HepG2 (cell line): ENCODE results near the gene AJUBA. TPM values are rescaled to one million over a fixed set of nuclear protein-coding genes. Genes with fewer than 3 reads are reported as not detected.

ENCODE experiments used
- AGO2 ChIP-seq: fragments of 200-400 bp; formaldehyde crosslinking; optimal IDR thresholded peaks from 2 replicates; pipeline ENCODE3; 2017; ENCODE audit warnings: mild to moderate bottlenecking, low read depth, low read length, moderate library complexity
- ARID2 ChIP-seq: sonication (generic); formaldehyde crosslinking; IDR thresholded peaks from 2 replicates; pipeline ENCODE4 v1.8.1; 2022; ENCODE audit warnings: mild to moderate bottlenecking, missing genetic modification reagents, borderline replicate concordance
- ATF7 ChIP-seq, 2 experiments: fragments of 450-650 bp in 1 of 2; sonication (generic) in 1 of 2; formaldehyde crosslinking in 1 of 2; IDR thresholded peaks; 2 replicates each; pipeline versions ENCODE4 v1.4.0 to v1.6.1; 2016 to 2020; ENCODE audit warnings: antibody characterized with exemption in 1 of 2, mild to moderate bottlenecking in 1 of 2, missing genetic modification reagents in 1 of 2
- FOXK2 ChIP-seq: fragments of 450-650 bp; IDR thresholded peaks from 2 replicates; pipeline ENCODE4 v1.6.1; 2016
- MED8 ChIP-seq: sonication (generic); formaldehyde crosslinking; IDR thresholded peaks from 2 replicates; pipeline ENCODE4 v1.8.1; 2023; ENCODE audit warnings: mild to moderate bottlenecking, missing genetic modification reagents; ENCODE audit not compliant: insufficient replicate concordance
- MLLT10 ChIP-seq: sonication (generic); formaldehyde crosslinking; IDR thresholded peaks from 2 replicates; pipeline ENCODE4 v1.4.0; 2020; ENCODE audit warnings: missing genetic modification reagents
- NFE2L1 ChIP-seq: sonication (generic); formaldehyde crosslinking; IDR thresholded peaks from 2 replicates; pipeline ENCODE4 v1.4.0; 2020; ENCODE audit warnings: missing genetic modification reagents, mild to moderate bottlenecking, borderline replicate concordance
- PAX8 ChIP-seq: sonication (generic); formaldehyde crosslinking; IDR thresholded peaks from 2 replicates; pipeline ENCODE4 v1.8.0; 2022; ENCODE audit warnings: mild to moderate bottlenecking, missing genetic modification reagents, borderline replicate concordance
- POLR2A ChIP-seq, 2 experiments: IDR thresholded peaks; 2 replicates each; pipeline ENCODE4 v1.6.1; 2011; ENCODE audit warnings: low read depth in 2 of 2, low read length in 2 of 2, mild to moderate bottlenecking in 1 of 2, moderate library complexity in 1 of 2; ENCODE audit not compliant: insufficient read depth in 1 of 2
- REL ChIP-seq: sonication (generic); formaldehyde crosslinking; conservative IDR thresholded peaks from 2 replicates; pipeline ENCODE4 v1.8.0; 2022; ENCODE audit warnings: mild to moderate bottlenecking, missing genetic modification reagents, moderate library complexity
- SOX13 ChIP-seq, 3 experiments: fragments of 450-650 bp in 1 of 3; sonication (generic) in 1 of 3; formaldehyde crosslinking in 1 of 3; IDR thresholded peaks in 2 of 3; conservative IDR thresholded peaks in 1 of 3; 2 replicates each; pipeline versions ENCODE4 v1.5.0 to v1.6.1; 2016 to 2020; ENCODE audit warnings: antibody characterized with exemption in 1 of 3, mild to moderate bottlenecking in 1 of 3, missing compliant biosample characterization in 1 of 3, missing genetic modification reagents in 1 of 3, moderate library complexity in 1 of 3
- TOPORS ChIP-seq: sonication (generic); formaldehyde crosslinking; IDR thresholded peaks from 2 replicates; pipeline ENCODE4 v1.8.0; 2023; ENCODE audit warnings: mild to moderate bottlenecking, missing genetic modification reagents
- YEATS2 ChIP-seq: sonication (generic); formaldehyde crosslinking; IDR thresholded peaks from 2 replicates; pipeline ENCODE4 v1.4.0; 2020; ENCODE audit warnings: missing genetic modification reagents, borderline replicate concordance
- ZBTB20 ChIP-seq: sonication (generic); formaldehyde crosslinking; IDR thresholded peaks from 2 replicates; pipeline ENCODE4 v1.8.1; 2023; ENCODE audit warnings: missing genetic modification reagents, low read depth, mild to moderate bottlenecking, borderline replicate concordance
- ZBTB38 ChIP-seq: sonication (generic); formaldehyde crosslinking; IDR thresholded peaks from 2 replicates; pipeline ENCODE4 v1.5.1; 2020; ENCODE audit warnings: mild to moderate bottlenecking, missing genetic modification reagents
- ZNF234 ChIP-seq: sonication (generic); formaldehyde crosslinking; conservative IDR thresholded peaks from 2 replicates; pipeline ENCODE4 v1.5.1; 2020; ENCODE audit warnings: mild to moderate bottlenecking, missing genetic modification reagents
- ZNF33A ChIP-seq: sonication (generic); formaldehyde crosslinking; IDR thresholded peaks from 2 replicates; pipeline ENCODE4 v1.5.1; 2020; ENCODE audit warnings: missing genetic modification reagents, mild to moderate bottlenecking, moderate library complexity, borderline replicate concordance
- ZNF496 ChIP-seq: sonication (generic); formaldehyde crosslinking; IDR thresholded peaks from 2 replicates; pipeline ENCODE4 v1.8.1; 2023; ENCODE audit warnings: mild to moderate bottlenecking, moderate library complexity, missing genetic modification reagents; ENCODE audit not compliant: insufficient replicate concordance
- ZNF782 ChIP-seq: sonication (generic); formaldehyde crosslinking; IDR thresholded peaks from 2 replicates; pipeline ENCODE4 v1.4.0; 2020; ENCODE audit warnings: missing genetic modification reagents, mild to moderate bottlenecking, borderline replicate concordance
- ZSCAN21 ChIP-seq: sonication (generic); formaldehyde crosslinking; IDR thresholded peaks from 2 replicates; pipeline ENCODE4 v1.8.0; 2022; ENCODE audit warnings: mild to moderate bottlenecking, missing genetic modification reagents, moderate library complexity, borderline replicate concordance
- polyA plus RNA-seq, 8 experiments: library from polyadenylated mRNA; depleted of rRNA in 3 of 8; stranded (reverse) in 7 of 8; unstranded in 1 of 8; fragments of >200 nt; fragmentation: Illumina TruSeq in 4 of 8; extraction: Trizol in 4 of 8; gene quantifications; 2 replicates each; pipeline versions ENCODE4 v1.2.1 to v1.2.3, GENCODE V29; 2011 to 2016; ENCODE audit warnings: low read depth in 4 of 8, missing spikeins in 1 of 8, mixed read lengths in 1 of 8; ENCODE audit not compliant: insufficient read depth in 1 of 8
- total RNA-seq, 5 experiments: library from RNA; depleted of rRNA; stranded (reverse); fragments of >200 nt; fragmentation: Illumina TruSeq; extraction: Trizol; gene quantifications; 2 replicates each; pipeline ENCODE4 v1.2.3, GENCODE V29; 2016; ENCODE audit warnings: low read depth in 1 of 5
- TF ChIP-seq, protein P1 (sequence below): IDR thresholded peaks from 2 replicates; pipeline ENCODE4 v1.6.1; 2016; ENCODE audit warnings: low read depth, control low read depth
- TF ChIP-seq, protein P2 (sequence below): IDR thresholded peaks from 2 replicates; pipeline ENCODE4 v1.6.1; 2016; ENCODE audit warnings: mild to moderate bottlenecking, missing biosample characterization, missing genetic modification reagents
- TF ChIP-seq, protein P3 (sequence below): IDR thresholded peaks from 2 replicates; pipeline ENCODE4 v1.6.1; 2012; ENCODE audit warnings: low read length, improper control_type of control experiment
- TF ChIP-seq, protein P4 (sequence below): sonication (generic); formaldehyde crosslinking; IDR thresholded peaks from 2 replicates; pipeline ENCODE4 v1.5.0; 2020; ENCODE audit warnings: missing genetic modification reagents

The AJUBA gene
- total and polyA plus RNA-seq, 2 of the 13 experiments (the other 11 are each of a cell fraction or from before 2014, with no cell fraction given): 157 to 241 TPM

DNA sequence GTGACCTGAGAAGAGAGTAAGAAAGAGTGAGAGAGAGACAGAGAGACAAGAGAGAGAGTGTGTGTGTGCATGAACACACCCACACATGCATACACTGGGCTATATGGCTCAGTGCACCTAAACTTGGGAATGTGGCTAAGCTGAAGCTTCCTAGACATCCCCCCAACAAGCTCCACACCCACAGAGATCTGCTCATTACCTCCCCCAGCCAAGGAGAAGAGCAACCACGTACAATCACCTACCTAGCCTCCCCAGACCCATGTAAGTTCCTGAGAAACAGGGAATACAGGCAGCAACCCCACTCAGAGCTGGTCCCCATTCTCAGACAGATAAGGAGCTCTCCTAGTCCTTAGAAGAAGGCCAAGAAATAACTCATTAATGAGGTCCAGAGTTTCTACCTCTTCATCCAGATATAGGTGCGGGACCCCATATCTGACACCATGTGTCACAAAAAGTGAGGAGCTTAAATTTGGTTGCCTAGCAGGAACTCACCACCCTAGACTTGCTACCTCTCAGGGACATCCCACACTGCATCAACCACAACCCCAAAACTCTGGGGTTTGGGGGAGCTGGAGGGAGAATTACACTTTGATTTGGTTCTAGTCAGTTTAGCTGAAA is 9.9 kb downstream of the AJUBA start (continued):
- TF ChIP-seq ZSCAN21 (no peak), ZNF496 (no peak), MLLT10 (CRISPR knock-in tag) (no peak), PAX8 (CRISPR knock-in tag) (no peak), REL (CRISPR knock-in tag) (no peak), SOX13 (IDR thresholded peaks at IDR 0.05) (no peak), SOX13 (CRISPR knock-in tag; conservative IDR thresholded peaks at IDR 0.05 in 1 of 2, IDR thresholded peaks at IDR 0.05 in 1 of 2) (0 out of 4 replicates have a peak, but pooled peaks of 1 of the 2 experiments have one; percentile 7), ZNF234 (CRISPR knock-in tag) (no peak), YEATS2 (CRISPR knock-in tag) (no peak), TOPORS (no peak), ZNF782 (CRISPR knock-in tag) (no peak), NFE2L1 (no peak), MED8 (CRISPR knock-in tag) (no peak), ZNF33A (CRISPR knock-in tag) (no peak), ARID2 (CRISPR knock-in tag) (no peak), AGO2 (no peak), POLR2A (IDR thresholded peaks at IDR 0.05; ENCODE audit: insufficient read depth in 1 of 2, low read depth in 2 of 2, low read length in 2 of 2) (peak in 1 of 2 experiments; percentile 71; a peak in 2 of 4 replicates), ZBTB20 (CRISPR knock-in tag) (no peak), ZBTB38 (CRISPR knock-in tag) (no peak), FOXK2 (no peak), ATF7 (IDR thresholded peaks at IDR 0.05) (no peak), ATF7 (CRISPR knock-in tag; IDR thresholded peaks at IDR 0.05) (no peak)
- TF ChIP-seq, protein P1, sequence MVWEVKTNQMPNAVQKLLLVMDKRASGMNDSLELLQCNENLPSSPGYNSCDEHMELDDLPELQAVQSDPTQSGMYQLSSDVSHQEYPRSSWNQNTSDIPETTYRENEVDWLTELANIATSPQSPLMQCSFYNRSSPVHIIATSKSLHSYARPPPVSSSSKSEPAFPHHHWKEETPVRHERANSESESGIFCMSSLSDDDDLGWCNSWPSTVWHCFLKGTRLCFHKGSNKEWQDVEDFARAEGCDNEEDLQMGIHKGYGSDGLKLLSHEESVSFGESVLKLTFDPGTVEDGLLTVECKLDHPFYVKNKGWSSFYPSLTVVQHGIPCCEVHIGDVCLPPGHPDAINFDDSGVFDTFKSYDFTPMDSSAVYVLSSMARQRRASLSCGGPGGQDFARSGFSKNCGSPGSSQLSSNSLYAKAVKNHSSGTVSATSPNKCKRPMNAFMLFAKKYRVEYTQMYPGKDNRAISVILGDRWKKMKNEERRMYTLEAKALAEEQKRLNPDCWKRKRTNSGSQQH (CRISPR knock-in tag): 0 out of 2 replicates have a peak, but pooled peaks have one; percentile 61
- TF ChIP-seq, protein P2, sequence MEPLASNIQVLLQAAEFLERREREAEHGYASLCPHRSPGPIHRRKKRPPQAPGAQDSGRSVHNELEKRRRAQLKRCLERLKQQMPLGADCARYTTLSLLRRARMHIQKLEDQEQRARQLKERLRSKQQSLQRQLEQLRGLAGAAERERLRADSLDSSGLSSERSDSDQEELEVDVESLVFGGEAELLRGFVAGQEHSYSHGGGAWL (CRISPR knock-in tag): no peak
- TF ChIP-seq, protein P3, sequence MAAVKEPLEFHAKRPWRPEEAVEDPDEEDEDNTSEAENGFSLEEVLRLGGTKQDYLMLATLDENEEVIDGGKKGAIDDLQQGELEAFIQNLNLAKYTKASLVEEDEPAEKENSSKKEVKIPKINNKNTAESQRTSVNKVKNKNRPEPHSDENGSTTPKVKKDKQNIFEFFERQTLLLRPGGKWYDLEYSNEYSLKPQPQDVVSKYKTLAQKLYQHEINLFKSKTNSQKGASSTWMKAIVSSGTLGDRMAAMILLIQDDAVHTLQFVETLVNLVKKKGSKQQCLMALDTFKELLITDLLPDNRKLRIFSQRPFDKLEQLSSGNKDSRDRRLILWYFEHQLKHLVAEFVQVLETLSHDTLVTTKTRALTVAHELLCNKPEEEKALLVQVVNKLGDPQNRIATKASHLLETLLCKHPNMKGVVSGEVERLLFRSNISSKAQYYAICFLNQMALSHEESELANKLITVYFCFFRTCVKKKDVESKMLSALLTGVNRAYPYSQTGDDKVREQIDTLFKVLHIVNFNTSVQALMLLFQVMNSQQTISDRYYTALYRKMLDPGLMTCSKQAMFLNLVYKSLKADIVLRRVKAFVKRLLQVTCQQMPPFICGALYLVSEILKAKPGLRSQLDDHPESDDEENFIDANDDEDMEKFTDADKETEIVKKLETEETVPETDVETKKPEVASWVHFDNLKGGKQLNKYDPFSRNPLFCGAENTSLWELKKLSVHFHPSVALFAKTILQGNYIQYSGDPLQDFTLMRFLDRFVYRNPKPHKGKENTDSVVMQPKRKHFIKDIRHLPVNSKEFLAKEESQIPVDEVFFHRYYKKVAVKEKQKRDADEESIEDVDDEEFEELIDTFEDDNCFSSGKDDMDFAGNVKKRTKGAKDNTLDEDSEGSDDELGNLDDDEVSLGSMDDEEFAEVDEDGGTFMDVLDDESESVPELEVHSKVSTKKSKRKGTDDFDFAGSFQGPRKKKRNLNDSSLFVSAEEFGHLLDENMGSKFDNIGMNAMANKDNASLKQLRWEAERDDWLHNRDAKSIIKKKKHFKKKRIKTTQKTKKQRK: no peak
- TF ChIP-seq, protein P4, sequence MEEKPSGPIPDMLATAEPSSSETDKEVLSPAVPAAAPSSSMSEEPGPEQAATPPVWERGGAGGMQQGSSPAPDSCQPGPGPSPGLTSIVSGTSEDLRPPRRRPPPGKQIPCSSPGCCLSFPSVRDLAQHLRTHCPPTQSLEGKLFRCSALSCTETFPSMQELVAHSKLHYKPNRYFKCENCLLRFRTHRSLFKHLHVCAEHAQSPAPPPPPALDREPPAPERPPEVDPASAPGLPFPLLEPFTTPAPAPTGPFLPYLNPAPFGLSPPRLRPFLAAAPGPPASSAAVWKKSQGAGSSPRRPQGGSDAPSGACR (CRISPR knock-in tag): no peak
